GM19238 (cell line): ENCODE measurements around the gene KRTAP10-4.

Experiments
- DNase-seq: peaks from one replicate; pipeline ENCODE4 v3.0.0; 2011; ENCODE audit warnings: low spot score; ENCODE audit not compliant: insufficient read length

The KRTAP10-4 gene

DNA sequence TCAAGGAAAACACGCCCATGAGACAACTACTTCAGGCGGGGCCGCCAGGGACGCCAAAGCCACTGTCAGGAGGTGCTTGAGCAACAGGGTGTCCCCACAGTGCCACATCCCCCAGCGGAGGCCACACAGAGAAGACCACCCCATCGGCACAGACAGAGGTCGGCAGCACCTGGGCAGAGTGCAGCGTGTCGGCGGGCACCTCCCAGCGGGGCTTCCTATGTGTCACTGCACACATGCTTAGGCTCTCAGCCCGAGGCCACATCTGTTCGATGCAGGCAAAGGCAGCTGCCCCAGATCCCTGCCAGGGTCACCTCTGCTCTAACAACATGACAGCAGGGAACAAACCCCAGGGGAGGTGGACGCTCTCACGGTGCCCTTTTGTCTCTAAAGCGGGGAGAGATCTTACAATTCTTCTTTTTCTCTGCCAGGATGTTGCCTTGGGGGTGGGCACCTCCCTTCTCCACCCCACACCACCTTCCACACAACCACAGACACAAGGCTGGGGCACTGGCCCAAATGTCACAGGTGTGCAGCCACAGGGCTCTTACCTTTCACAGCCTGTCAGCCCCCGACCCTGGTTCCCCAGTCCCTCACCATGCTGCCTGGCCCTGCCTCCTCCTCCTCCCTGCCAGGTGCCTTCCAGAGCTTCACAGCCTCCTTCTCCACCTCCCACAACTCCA is 42.5 kb downstream of the KRTAP10-4 start:
- no peak for DNase-seq

DNA sequence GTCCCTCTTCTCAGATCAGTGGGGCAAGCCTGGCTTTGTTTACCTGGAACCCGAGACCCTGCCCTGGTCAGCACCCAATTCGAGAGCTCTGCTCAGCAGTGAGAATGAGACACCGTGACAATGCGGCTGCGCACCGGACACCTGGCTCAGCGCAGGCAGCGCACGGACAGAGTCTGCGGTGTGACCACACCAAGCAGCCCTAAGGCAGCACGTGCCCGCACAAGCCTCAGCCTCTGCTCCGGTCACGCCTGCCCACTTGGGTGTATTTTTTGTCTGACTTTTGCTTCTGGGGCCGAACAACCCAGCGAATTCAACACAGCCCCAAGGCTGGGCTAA is 43.0 kb downstream of the KRTAP10-4 start:
- no peak for DNase-seq

DNA sequence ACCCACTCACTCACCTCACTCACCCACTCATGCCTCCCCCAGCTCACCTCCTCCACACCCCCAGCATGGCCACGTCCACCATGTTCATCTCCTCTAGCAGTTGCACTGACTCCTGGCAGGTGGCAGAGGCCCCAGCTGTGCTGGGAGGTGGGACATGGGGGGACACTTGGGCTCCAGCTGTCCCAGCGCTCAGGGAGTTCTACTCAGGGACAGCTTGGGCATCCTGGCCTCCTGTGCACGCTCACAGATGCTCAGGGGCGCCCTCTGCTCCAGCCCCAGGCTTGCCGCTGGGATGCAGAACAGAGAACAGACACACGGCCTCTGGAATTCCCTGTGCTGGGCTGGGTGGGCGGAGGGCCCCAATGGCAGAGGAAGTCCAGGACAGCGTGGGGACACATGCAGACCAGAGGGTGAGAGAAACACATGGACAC is 43.6 kb downstream of the KRTAP10-4 start:
- DNase-seq = no peak

DNA sequence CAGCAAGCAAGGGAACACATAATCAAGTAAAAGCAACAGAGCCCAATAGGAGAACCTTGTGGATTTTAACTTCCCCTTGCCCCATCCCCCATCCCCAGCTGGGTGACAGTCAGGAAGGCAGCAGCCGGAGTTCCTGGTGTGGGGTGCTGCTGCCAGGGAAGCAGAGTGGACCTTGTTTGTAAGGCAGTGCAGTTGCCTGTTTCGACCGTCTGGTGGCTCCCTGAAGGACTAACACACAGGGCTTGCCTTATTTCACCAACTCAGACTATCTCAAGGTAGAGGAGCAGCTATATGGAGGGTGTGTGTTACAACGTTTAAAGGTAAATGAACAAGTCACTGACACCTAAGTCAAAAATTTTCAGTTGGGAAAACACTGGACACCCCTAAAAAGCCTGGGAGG is 45.0 kb downstream of the KRTAP10-4 start:
- DNase-seq = no peak

DNA sequence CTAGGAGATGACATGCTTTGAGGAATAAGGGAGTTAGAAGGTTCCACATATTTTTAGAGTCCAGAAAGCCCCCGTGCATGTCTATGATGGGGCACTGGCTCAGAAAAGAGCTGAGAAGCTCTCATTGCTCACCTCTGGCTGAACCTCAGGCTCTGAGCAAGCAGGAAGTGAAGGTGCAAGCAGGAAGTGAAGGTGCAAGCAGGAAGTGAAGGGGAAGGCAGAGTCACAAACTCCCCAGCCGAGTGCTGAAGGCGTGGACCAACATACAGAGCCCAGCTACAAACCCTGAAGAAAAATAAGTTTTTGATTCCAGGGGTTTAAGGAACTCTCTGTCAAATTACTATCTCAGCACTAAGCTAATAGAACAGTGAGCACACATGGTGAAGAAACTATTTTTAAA is 45.4 kb downstream of the KRTAP10-4 start:
- DNase-seq = no peak

DNA sequence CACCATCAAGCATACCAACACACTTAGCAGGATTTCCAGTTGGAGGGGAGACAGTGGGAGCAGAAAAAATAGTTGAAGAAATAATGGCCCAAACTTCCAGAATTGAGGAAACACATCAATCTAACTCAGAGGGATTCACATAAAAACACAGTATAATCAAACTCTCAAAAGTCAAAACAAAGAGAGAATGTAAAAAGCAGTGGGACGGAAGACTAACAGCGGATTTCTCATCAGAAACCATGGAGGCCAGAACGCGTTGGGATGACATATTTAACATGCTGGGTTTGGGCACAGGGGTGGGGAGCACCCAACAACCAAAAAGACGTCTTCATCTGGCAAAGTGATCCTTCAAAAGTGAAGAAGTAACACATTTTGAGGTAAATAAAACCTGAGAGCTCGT is 46.4 kb downstream of the KRTAP10-4 start:
- DNase-seq = no peak

DNA sequence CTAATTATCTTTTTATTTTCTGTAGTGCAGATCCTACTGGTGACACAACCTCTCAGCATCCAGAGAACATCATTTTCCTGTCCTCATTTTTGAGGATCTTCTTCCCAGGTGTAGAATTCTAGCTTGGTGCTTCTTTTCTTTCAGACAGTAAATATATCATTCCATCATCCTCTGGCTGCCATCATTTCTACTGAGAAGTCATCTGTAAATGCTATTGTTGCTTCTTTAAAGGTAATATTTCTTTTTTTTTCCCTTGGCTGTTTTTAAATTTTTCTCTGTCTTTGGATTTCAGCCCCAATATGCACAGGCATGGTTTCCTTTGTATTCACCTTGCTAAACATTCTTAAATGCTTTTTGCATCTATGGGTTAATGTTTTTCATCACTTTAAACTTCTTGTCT is 50.0 kb downstream of the KRTAP10-4 start:
- no peak for DNase-seq
